ENCODE measurements around the gene C1QBP.

DNA sequence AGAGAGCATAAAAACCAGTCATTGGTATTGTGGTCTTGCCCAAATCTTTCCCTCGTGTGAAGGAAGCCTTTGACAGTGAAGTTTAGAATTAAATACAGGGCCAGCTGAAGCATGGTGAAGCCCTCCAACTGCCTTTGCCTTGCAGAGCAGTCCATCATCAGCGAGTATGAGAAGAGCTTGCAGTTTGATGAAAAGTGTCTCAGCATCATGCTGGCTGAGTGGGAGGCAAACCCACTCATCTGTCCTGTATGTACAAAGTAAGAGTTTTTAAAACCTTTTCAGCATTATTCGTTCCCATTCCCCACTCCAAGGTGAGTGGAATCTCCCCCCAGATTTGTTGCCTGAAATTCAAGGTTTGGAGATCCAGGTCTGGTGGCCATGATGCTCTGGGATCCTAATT is 13.1 kb downstream of the C1QBP start:
- TF ChIP-seq YY1 (IDR thresholded peaks at IDR 0.05; ENCODE audit: insufficient read depth, insufficient read length) (no peak), ZNF274 (IDR thresholded peaks at IDR 0.05; ENCODE audit: low read depth, low read length) (no peak)
